HCT116 (cell line): Measurements from ENCODE around the gene TMEM269. TPM values are rescaled to one million over a fixed set of nuclear protein-coding genes. Genes with fewer than 3 reads are reported as not detected.

Source experiments
- ATAC-seq: fragments of 200-7000 bp; cut with Tn5 transposase; 2 replicates; pipeline ENCODE4 v1.9.1; 2020; ENCODE audit warnings: mild to moderate bottlenecking, moderate library complexity
- BruUV-seq: library from RNA; stranded (reverse); fragments of 400-500 nt; replicated peaks from 2 replicates; lab custom pipeline; 2021; lab: Mats Ljungman, UMichigan
- CTCF ChIA-PET: fragments of 300-600 bp; sonication (Branson Sonifier 250); formaldehyde crosslinking; loops from one replicate; lab custom pipeline; 2021; ENCODE audit warnings: antibody characterized with exemption; lab: Charles Lee
- POLR2A ChIA-PET: fragments of 300-600, 350-600 bp; sonication (Branson Sonifier 250); formaldehyde crosslinking; loops from one replicate; lab custom pipeline; 2021; ENCODE audit warnings: antibody characterized with exemption; lab: Charles Lee
- RAD21 ChIA-PET, 2 experiments: fragments of 300-600 bp; sonication (Branson Sonifier 250); formaldehyde crosslinking; loops; one replicate each; lab custom pipeline; 2023; ENCODE audit warnings: low total read pairs in 2 of 2; ENCODE audit not compliant: uncharacterized antibody in 2 of 2, unreplicated experiment in 2 of 2, low non-redundant PET in 1 of 2; lab: Charles Lee
- DNase-seq: peaks from one replicate; pipeline ENCODE4 v3.0.0-alpha.2; 2010; ENCODE audit warnings: low read depth, low spot score
- H2AFZ ChIP-seq: fragments of 200-600 bp; shearing (Covaris generic), sonication (generic); 2 replicates; pipeline ENCODE4 v1.6.1; 2017; ENCODE audit warnings: low read depth, mixed run types, mixed read lengths, antibody characterized with exemption, low read length; ENCODE audit not compliant: poor library complexity, severe bottlenecking
- H3K27ac ChIP-seq: 2 replicates; pipeline ENCODE4 v1.5.1; 2012; ENCODE audit warnings: low read depth, low read length
- H3K27me3 ChIP-seq: fragments of 200-600 bp; sonication (generic); 2 replicates; pipeline ENCODE4 v1.6.1; 2016; ENCODE audit warnings: mixed run types, low read length, mixed read lengths; ENCODE audit not compliant: insufficient read depth
- H3K36me3 ChIP-seq, 2 experiments: fragments of 200-500 bp in 1 of 2; fragments of 200-600 bp in 1 of 2; sonication (Bioruptor generic) in 1 of 2; sonication (generic) in 1 of 2; 2 replicates each; pipeline versions ENCODE4 v1.5.1 to v1.6.1; 2014 to 2016; ENCODE audit warnings: low read length in 2 of 2, inconsistent platforms in 1 of 2, mixed read lengths in 1 of 2, mixed run types in 1 of 2; ENCODE audit not compliant: insufficient read depth in 2 of 2, control insufficient read depth in 1 of 2
- H3K4me1 ChIP-seq, 2 experiments: fragments of 200-600 bp in 1 of 2; sonication (generic) in 1 of 2; 2 replicates each; pipeline versions ENCODE4 v1.5.1 to v1.6.1; 2012 to 2017; ENCODE audit warnings: low read length in 2 of 2, inconsistent platforms in 1 of 2, mild to moderate bottlenecking in 1 of 2, mixed read lengths in 1 of 2, mixed run types in 1 of 2, moderate library complexity in 1 of 2; ENCODE audit not compliant: insufficient read depth in 2 of 2, control insufficient read depth in 1 of 2
- H3K4me2 ChIP-seq: fragments of 200-600 bp; sonication (generic); 2 replicates; pipeline ENCODE4 v1.6.1; 2017; ENCODE audit warnings: mixed run types, low read length, mixed read lengths
- H3K4me3 ChIP-seq, 2 experiments: fragments of 200-600 bp in 1 of 2; sonication (generic) in 1 of 2; replicated peaks in 1 of 2; 2 replicates each; pipeline ENCODE4 v1.5.1; 2011 to 2016; ENCODE audit warnings: low read length in 2 of 2, control low read depth in 1 of 2, low read depth in 1 of 2, mild to moderate bottlenecking in 1 of 2, mixed read lengths in 1 of 2, mixed run types in 1 of 2
- H3K79me2 ChIP-seq: fragments of 200-600 bp; sonication (generic); 2 replicates; pipeline ENCODE4 v1.6.1; 2017; ENCODE audit warnings: mild to moderate bottlenecking, mixed run types, low read length, moderate library complexity, mixed read lengths; ENCODE audit not compliant: insufficient read depth
- H3K9ac ChIP-seq: fragments of 200-600 bp; sonication (generic); 2 replicates; pipeline ENCODE4 v1.6.1; 2016; ENCODE audit warnings: low read length, mixed read lengths
- H3K9me2 ChIP-seq: fragments of 200-600 bp; sonication (generic), shearing (Covaris generic); 2 replicates; pipeline ENCODE4 v1.6.1; 2017; ENCODE audit warnings: mixed run types, mild to moderate bottlenecking, moderate library complexity; ENCODE audit not compliant: insufficient read depth
- H3K9me3 ChIP-seq, 2 experiments: fragments of 200-500 bp in 1 of 2; fragments of 200-600 bp in 1 of 2; sonication (Bioruptor generic) in 1 of 2; sonication (generic) in 1 of 2; 2 replicates each; pipeline ENCODE4 v1.6.1; 2014 to 2017; ENCODE audit warnings: low read length in 2 of 2, mixed read lengths in 2 of 2, inconsistent platforms in 1 of 2, low read depth in 1 of 2, mild to moderate bottlenecking in 1 of 2, mixed run types in 1 of 2, moderate library complexity in 1 of 2; ENCODE audit not compliant: control insufficient read depth in 1 of 2, insufficient read depth in 1 of 2
- H4K20me1 ChIP-seq: fragments of 200-600 bp; sonication (generic), shearing (Covaris generic); 2 replicates; pipeline ENCODE4 v1.6.1; 2017; ENCODE audit warnings: mixed run types, mild to moderate bottlenecking, moderate library complexity; ENCODE audit not compliant: insufficient read depth
- CBX3 ChIP-seq: IDR thresholded peaks from 2 replicates; pipeline ENCODE4 v1.6.1; 2012; ENCODE audit warnings: low read depth
- CEBPB ChIP-seq: IDR thresholded peaks from 2 replicates; pipeline ENCODE4 v1.6.1; 2012; ENCODE audit warnings: low read depth
- EZH2 ChIP-seq: fragments of 200-600 bp; sonication (generic); IDR thresholded peaks from 2 replicates; pipeline ENCODE4 v1.6.1; 2017; ENCODE audit warnings: antibody characterized with exemption, mixed run types
- FOSL1 ChIP-seq: IDR thresholded peaks from 2 replicates; pipeline ENCODE4 v1.6.1; 2012; ENCODE audit warnings: low read depth
- MAX ChIP-seq: IDR thresholded peaks from 2 replicates; pipeline ENCODE4 v1.6.1; 2012
- RAD21 ChIP-seq: IDR thresholded peaks from 2 replicates; pipeline ENCODE4 v1.6.1; 2012; ENCODE audit warnings: low read depth, mild to moderate bottlenecking
- SIN3A ChIP-seq: IDR thresholded peaks from 2 replicates; pipeline ENCODE4 v1.6.1; 2012; ENCODE audit warnings: low read depth
- SP1 ChIP-seq: IDR thresholded peaks from 2 replicates; pipeline ENCODE4 v1.6.1; 2012; ENCODE audit warnings: low read depth
- TCF7L2 ChIP-seq: IDR thresholded peaks from 2 replicates; pipeline ENCODE4 v1.7.0; 2011; ENCODE audit warnings: borderline replicate concordance, inconsistent platforms; ENCODE audit not compliant: insufficient read depth, insufficient read length; ENCODE audit errors: extremely low read depth
- YY1 ChIP-seq: IDR thresholded peaks from 2 replicates; pipeline ENCODE4 v1.6.1; 2011; ENCODE audit warnings: low read length, low read depth, moderate library complexity, mild to moderate bottlenecking; ENCODE audit not compliant: insufficient replicate concordance; ENCODE audit errors: extremely low read depth
- ZBTB33 ChIP-seq: IDR thresholded peaks from 2 replicates; pipeline ENCODE4 v1.6.1; 2011; ENCODE audit warnings: mild to moderate bottlenecking, low read length, moderate library complexity; ENCODE audit not compliant: insufficient replicate concordance; ENCODE audit errors: extremely low read depth
- ZFX ChIP-seq: fragments of 450-650 bp; IDR thresholded peaks from 2 replicates; pipeline ENCODE4 v1.6.1; 2017
- ZNF274 ChIP-seq: fragments of 200-500 bp; sonication (Bioruptor generic); IDR thresholded peaks from 2 replicates; pipeline ENCODE4 v1.6.1; 2014; ENCODE audit warnings: mild to moderate bottlenecking, low read depth, low read length, inconsistent platforms
- intact Hi-C: fragments of 100-400 bp; cut with micrococcal nuclease; formaldehyde crosslinking; loops from 2 replicates; pipeline ENCODE4 v1.10.0; 2022
- total RNA-seq: library from RNA; stranded (reverse); gene quantifications from one replicate; pipeline ENCODE4 v1.2.1, GENCODE V29; 2021; ENCODE audit not compliant: unreplicated experiment

TMEM269 gene
- total RNA-seq, 1 experiment from 2014 or later, result 0.34 TPM

DNA sequence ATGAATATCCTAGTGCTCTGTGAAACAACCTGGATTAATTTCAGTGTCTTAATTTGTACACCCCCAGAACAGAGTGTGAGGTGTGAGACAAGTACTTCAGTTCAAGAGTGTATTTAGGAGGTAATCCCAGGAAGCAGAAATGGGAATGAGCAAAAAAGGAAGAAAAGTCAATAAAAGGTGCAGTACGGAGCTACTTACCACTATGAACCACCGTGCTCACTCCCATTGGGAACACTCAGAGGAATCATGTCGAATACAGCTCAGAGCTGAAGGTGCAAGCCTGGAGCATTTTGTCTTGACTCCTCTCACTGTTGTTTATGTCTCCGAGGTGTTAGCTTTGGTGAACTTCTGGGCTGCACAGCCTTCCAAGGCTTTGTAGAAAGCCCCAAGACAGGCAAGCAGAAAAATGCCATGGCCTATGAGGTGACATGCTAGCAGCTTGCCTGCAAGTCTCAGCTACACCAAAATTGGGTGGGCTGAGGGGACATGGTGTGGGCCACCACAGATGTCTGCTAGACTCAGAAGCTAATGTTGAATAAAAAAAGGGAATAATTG is 39.8 kb downstream of the TMEM269 start:
- RAD21 ChIA-PET, result no interaction called here
- no peak for DNase-seq
- no peak overlapping the region for H3K27ac ChIP-seq
- H3K9me3 ChIP-seq, result no peaks in the 10 kb centered on the region
- BruUV-seq, result no TSS peak
- H3K4me2 ChIP-seq, result peak overlapping the region; percentile 55
- no peak overlapping the region for H3K4me3 ChIP-seq
- ATAC-seq, result peak; percentile 65
- H3K27me3 ChIP-seq, result no peaks in the 10 kb centered on the region
- no peak overlapping the region for H2AFZ ChIP-seq
- peaks cover 20 to 33% of the 10 kb centered on the region in 2 experiments for H3K4me1 ChIP-seq
- no peaks in the 10 kb centered on the region for H3K79me2 ChIP-seq
- POLR2A ChIA-PET, result interaction anchor here (1.1 kb wide), 1 partner anchor 22 kb away, joined by 3 read pairs; the partner anchor contains the start of gene ZNF691
- TF ChIP-seq EZH2, result no peak
- TF ChIP-seq CBX3, result no peak
- TF ChIP-seq ZFX, result no peak
- no peak for TF ChIP-seq ZNF274
- no peak for TF ChIP-seq SIN3A
- TF ChIP-seq YY1, result no peak
- TF ChIP-seq TCF7L2, result no peak
- TF ChIP-seq SP1, result no peak
- no peak for TF ChIP-seq RAD21
- TF ChIP-seq ZBTB33, result no peak
- TF ChIP-seq CEBPB, result no peak
- TF ChIP-seq MAX, result no peak
- TF ChIP-seq FOSL1, result no peak
- H3K36me3 ChIP-seq, result no peaks in the 10 kb centered on the region
- intact Hi-C loops, result no loop called here
- H3K9me2 ChIP-seq, result no peaks in the 10 kb centered on the region
- no peaks in the 10 kb centered on the region for H4K20me1 ChIP-seq
- peak overlapping the region; percentile 28 for H3K9ac ChIP-seq
- CTCF ChIA-PET, result interaction anchor here (1.3 kb wide), 1 partner anchor 249 kb away, joined by 3 read pairs; no protein-coding TSS in a partner anchor
